DMS 273 treated with DMSO at 0.1 percent for 48 hours (cell line): ENCODE measurements around the gene DDX5.

Experiments
- DNase-seq: peaks from one replicate; lab custom pipeline; 2025; lab: John Stamatoyannopoulos, UW

Gene DDX5

DNA sequence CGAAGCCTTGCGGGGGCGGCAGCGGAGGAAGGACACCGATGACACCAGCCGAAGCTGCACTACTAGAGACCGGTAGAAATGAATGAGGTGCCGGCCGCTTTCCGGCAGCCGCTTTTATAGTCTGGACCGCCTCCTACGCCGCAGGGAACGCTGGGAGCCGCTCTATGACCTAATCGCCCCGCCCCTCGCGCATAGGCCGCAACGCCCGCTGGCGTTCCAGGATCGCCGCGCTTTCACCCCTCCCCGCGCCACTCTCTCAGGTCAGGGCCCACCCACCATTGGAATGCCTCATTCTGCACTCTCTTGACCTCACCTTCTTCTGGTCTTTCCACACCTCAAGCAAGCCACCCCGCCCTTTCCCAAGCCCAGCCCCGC is at the start of gene DDX5:
Gene DDX5, minus strand, starts transcription at position 89 of the 375 bp plus-strand sequence. CDS start 170 bp downstream, outside the sequence.
- peak; percentile 98 for DNase-seq

DNA sequence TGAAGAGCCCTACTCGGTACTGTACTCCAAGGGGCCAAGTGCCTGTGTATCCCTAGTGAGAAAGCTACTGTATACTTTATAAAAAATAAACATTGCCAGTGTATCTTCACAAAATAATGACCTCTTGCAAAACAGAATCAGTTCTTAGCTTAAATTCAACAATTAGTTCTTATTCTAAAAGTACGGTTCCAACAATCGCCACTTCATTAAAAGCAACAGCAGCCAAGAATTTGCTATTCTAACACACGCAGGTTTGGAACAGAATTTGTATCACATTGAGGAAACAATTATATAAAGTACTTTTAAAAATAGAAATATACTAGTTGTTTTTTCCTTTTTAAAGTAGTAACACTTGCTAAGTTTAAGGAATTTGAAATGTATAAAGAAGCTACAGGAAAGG is 49.2 kb upstream of the DDX5 start:
- no peak for DNase-seq

DNA sequence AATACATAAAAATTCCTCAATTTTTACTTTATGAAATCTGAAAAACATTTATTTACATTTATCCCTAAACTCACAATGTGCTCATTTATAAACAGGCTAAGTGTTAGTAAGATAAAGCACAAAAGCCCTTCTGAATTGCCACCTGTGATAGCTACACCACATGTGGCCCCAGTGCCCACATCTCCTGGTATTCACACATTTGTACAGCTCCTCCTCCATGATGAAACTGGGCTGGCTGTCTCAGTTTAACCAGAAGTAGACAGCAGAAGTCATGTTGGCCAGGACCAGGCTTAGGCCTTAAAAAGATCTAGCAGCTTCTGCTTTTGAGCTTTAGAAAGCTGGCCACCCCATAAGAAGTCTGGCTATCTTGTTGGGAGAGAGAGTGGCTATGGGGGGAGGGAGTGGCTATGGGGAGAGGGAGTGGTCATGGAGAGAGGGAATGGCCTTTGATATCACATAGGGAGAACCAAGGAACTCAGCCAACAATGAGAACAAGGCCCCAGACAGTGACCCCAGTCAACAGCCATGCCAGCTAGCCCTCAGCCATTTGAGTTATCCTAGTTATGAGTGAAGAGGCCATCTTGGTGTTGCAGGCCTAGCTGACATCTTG is 48.0 kb upstream of the DDX5 start:
- no peak for DNase-seq

DNA sequence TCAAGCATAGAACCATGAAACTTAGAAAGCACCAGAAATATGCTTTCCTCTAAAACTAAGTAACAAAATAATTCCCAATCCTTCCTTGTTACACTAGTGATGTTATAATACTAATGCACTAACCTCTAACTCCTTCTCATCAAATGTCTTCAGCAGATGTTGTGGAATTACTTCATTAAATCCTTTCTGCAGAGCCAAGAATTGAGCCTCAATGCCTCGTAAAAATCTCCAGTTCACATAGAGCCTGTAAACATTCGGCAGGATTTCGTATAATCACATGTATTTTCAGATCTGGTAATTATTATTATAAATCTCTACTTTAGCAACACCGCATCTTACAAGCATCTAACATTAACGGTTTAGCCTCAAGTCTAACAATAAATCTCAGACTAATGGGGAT is 45.4 kb upstream of the DDX5 start:
- DNase-seq = no peak

DNA sequence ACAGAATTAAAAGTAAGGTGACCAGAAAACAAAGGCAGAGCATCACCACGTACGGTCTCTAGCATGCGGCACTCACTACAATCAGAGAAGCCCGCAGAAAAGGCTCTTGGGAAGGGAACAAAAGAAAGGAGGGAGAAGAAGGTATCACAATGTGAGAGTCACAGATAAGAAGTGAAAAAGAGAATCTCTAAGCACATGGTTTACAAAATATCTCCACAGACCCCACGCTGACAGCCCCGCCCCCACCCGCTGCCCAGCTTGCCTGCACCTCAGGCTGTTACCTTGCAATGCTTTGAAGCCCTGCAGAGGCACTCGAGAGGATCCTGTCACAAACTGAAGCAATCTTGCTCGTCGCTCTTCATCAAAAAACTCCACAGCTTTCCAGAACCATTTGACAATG is 41.2 kb upstream of the DDX5 start:
- no peak for DNase-seq

DNA sequence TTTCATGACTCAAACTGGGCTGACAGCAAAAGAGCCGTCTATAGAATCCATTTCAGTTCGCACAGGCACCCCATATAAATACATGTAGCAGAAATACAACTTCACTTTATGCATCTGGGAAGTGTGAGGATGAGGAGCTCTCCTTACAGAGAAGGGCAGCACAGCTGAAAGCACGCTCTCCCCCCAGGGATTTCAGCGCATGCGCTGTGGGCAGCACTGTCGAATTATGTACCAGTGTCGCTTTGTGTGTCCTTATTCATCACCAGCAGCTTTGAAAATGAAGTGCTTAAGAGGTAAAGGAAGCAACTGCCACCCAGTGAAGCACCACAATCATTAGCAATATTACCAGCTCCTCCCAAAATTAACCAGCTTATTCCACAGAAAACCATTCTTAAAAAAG is 40.6 kb upstream of the DDX5 start:
- DNase-seq = no peak

DNA sequence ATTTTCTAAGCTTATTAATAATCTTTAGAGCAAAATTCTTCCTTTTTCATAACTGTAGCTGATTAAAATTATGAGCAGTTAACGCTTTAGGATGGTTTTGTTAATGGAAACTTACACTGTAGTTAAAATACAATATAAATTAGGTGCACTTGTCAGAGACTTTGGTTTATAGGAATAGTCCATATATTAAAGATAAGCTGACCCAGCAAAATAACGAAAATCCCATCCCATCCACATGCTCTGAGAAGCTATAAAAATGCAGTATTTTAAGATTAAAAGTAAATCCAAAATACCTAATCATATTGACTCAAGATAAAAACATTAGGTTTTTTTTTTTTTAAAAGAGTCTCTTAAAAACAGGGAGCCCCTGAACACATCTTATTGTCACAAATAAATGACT is 38.7 kb upstream of the DDX5 start:
- DNase-seq = no peak

DNA sequence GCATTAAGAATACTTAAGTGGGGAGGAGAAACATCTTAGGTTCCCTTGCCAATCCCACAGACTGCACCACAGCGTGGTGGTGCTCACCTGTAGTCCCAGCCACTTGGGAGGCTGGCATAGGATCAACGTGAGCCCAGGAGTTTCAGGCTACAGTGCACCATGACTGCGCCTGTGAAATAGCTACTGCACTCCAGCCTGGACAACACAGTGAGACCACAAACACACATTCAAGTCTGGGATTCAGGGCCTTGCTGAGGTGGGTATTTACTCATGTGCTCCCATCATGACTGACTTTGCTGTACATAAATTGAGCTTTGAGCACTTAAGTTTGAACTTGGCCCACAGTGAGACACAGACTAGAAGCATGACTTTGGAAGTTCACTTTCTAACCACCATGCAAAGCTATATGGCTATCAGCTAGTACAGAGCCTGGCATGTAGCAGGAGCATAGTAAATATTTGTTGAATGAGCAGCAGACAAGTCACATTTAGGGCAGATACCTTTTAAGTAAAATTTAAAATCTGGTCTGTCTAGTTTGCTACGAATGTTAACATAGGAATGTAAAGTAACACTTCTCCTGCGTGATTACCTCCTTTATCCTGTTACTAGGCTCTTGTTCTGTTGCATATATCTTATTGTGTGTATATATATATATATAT is 34.2 kb upstream of the DDX5 start:
- DNase-seq = no peak

DNA sequence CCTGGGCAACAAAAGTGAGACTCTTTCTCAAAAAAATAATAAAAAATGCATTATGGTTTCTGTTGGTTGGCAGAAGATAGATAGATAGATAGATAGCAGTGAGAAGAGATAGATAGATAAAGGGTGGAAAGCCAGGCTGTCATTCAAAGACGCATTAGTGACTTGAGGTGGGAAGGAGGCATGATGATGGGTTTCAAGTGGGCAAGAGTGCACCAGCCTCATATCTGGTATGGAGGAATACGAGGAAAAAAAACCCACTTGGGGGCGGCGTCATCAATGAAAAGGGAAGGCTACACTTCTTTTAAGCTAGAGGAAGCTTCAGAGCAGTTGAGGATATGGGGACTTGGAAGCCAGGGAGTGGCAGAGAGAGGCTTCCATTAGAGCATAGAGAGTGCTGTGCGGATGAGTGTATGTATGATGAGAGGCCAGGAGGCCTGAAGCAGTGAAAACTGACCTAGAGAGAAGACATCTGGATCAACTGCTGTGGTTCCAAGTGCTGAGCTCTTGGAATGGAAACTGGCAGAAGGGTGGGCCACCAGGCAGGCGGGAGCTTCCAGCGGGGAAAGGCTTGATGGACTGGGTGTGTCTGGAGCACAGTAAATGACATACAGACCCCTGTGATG is 32.5 kb upstream of the DDX5 start:
- no peak for DNase-seq

DNA sequence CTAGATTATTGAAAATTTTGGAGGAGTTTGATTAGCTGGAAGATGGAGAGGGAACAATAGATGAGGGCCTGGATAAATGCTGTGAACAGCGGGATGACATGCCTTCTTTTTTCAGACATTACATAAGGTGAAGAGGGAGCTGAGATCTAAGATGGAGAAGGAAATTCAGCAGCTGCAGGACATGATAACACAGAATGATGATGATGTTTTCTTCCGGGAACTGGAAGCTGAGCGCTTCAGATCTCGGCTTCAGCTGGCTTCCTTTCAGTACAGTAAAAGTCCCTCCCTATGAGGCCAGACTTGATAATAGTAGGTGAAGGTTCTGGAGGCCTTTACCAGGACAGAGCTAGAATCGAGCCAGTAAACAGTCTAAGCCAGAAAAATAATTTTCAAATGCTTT is 31.4 kb upstream of the DDX5 start:
- no peak for DNase-seq

DNA sequence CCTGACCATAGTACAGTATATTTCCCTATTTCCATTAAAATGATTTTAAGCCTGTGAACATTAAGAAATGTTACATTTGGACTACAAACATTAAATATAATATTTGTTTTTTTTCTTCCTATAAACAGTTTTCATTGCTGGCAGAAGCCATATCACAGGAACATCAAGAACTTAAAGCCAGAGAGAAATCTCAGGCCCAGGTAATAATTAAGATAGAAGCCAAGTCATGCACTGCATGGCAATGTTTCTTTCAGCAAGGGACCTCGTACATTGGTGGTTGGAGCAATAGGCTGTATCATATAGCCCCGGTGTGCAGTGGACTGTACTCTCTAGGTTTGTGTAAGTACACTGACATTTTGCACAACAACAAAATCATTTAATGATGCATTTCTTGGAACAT is 30.8 kb upstream of the DDX5 start:
- DNase-seq = no peak

DNA sequence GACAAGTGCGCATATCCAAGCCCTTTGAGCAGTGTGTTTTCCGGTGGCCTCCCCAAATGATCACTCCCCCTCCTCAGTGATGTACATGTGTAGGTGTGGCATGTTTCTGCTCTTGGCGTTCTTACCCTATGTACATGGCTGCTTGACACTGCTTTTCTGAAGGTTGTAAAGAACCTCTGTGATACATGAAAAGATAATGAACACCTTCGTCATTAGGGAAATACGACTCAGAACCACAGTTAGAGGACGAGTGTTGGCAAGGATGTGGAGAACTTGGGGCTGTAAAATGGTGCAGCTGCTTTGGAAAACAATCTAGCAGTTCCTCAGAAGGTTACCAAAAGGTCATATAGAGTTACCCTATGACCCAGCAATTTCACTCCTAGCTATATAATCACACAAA is 29.3 kb upstream of the DDX5 start:
- no peak for DNase-seq

DNA sequence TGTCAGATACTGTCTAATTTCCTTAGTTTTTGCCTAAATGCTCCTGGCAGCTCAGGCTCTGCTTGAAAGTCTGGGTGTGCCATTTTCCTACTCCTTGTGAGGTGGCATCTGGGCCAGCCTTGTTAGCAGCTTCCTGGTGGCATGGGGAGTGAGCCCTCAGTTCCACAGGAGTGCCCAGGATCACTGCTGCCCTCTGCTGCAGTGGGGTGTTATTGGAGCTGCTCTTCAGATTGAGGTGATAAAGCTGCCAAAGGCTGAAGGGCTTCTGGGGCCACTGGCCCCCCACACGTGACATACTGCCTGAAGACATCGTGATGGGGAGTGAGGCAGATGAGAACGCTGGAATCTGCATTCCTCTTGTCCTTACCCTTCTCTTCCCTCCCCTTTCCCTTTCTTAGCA is 28.1 kb upstream of the DDX5 start:
- DNase-seq = no peak

DNA sequence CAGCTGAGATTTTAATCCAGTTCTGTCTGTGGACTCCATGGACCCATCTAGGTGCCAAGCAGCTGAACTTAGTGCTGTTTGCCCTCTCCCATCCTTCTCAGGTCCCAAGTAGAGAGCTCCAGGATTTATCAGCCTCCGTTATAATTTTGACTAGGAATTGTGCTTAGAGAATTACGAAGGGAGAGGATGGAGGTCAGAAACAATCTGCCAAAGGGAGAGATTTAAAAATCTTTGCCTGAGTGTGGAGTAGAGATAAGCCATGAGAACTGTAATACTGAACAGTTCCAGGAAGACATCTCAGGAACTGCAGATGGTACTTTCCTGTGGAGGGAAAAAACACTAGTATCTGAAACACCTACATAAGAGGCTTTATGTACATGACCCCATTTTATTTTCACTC is 27.7 kb upstream of the DDX5 start:
- DNase-seq = no peak

DNA sequence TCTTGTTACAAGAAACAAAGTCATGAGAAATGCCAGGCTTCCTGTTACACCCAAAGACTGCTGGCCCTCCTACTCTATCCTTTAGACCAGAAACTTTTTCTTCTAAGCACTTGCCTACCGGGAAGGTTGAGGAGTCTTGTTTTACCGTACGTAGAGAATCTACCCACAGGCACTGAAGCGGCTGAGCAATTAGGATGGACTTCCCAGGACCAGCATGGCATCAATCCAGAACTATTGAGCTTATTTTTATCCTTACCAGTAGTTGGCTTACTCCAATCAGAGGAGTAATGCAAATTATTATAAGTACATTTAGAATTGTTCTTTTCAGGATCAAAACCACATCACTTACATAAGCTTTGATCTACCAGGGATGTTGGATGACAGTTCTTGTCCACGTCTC is 26.3 kb upstream of the DDX5 start:
- DNase-seq = no peak

DNA sequence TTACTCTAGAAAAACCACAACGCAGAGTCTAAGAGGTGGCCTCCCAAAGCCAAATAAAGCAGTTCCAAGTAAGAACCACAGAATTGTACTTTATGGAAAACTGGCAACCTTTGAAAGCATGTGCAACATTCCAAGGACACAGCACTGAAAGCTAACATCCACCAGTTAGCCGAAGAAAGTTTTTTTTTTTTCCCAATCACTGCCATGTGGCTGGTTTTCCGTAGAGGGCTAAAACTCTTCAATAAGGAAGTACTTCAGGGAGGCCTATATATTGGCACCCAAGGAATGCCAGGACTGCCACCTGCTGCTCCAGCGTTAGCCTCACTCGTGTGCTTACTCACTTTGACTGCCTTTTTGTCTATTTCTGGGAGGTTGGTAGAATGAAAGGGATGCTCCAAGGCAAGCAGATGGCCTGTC is 25.9 kb upstream of the DDX5 start:
- DNase-seq = no peak

DNA sequence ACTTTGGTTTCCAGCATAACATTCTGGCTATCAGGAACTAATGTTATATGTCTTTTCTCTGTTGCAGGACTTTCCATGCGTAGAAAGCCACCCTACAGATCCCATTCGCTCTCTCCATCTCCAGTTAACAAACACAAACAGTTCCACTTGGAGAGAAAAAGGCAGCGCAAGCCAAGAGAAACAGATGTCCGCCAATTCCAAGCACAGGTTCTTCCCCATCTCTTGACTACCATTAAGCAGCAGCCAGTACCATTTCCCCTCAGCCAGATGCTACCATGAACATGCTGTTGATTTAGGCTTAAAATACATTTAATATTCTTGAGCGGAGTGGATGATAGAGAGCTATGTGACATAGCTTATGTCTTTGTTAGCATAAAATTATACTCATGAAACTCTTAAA is 23.1 kb upstream of the DDX5 start:
- no peak for DNase-seq

DNA sequence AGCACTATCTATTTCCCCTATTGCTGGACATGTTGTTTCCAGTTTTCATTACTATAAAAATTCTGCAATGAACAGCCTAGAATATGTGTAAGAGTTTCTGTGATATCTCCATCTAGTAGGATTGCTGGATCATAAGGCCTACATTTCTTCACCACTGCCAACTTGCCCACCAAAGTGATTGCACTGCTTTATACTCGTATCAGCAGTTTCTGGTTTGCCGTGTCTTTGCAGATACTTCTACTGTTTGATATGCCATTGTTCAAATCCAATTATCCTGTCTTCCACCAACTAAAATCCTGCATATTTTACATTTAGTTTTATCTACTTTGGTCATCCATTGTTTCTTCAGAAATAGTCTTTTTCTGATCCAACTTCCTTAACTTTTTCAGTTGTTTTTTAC is 21.8 kb upstream of the DDX5 start:
- no peak for DNase-seq

DNA sequence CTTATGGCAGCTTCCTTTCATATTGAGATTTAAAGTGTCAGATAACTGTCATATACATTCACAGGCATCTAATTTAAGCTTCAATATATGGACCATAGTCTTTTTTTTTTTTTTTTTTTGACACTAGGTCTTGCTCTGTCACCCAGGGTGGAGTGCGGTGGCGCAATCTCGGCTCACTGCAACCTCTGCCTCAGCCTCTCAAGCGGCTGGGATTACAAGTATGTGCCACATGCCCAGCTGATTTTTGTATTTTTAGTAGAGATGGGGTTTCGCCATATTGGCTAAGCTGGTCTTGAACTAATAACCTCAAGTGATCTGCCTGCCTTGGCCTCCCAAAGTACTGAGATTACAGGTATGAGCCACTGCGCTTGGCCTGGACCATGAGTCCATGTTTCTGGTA is 14.3 kb upstream of the DDX5 start:
- DNase-seq = no peak

DNA sequence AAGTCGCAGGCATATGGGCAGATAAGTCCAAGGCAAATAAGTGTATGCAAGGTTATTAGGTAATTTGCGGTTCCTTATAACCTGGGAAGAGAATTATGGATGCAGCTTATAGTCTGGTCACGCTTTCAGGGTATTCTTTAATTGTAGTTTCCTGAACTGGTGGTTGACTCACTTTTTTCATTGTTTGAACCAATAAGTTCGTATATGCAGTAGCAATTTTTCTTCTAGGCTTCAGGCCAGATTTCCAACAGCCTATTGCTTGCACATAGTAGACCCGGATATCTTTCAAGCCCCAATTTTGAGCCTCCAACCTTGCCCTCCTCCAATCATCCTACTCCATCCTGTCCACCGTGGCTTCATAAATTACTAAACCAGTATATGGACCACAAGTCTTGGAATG is 13.5 kb upstream of the DDX5 start:
- no peak for DNase-seq

DNA sequence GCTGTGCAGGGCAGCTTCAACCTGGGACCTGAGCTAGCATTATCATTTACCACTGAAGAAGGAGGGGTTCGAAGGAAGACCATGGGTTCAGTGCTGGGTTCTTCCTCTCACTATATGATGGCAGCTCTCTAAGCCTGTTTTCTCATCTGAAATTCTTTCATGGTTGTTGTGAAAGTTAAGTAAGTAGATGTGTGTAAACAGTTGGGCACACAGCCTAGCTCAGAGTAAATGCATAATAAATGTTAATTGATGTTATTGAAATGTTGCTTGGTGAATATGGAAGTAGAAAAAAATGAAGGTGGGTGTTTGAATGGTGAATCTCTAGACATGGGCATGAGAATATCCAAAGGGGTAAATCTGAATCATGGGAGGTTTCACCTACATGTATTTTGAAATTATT is 9.7 kb upstream of the DDX5 start:
- DNase-seq = no peak

DNA sequence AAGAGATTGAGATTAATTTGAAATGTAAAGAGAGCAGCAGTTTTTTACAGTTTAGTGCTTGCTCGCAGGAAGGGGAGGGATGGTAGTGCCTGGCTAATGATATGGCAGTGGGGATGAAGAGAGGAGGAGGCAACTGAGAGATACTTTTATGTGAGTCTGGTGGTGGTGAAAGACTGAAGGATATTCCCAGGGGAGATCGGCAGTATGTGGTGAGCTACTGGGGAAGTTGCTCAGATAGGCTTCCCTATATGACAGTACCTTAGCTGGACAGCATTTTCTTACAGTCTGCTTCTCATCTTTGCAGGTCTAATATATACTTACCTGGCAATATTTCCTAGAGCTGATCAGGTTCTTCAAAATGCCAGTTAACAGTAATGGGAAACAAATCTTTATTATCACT is 9.3 kb upstream of the DDX5 start:
- DNase-seq = no peak

DNA sequence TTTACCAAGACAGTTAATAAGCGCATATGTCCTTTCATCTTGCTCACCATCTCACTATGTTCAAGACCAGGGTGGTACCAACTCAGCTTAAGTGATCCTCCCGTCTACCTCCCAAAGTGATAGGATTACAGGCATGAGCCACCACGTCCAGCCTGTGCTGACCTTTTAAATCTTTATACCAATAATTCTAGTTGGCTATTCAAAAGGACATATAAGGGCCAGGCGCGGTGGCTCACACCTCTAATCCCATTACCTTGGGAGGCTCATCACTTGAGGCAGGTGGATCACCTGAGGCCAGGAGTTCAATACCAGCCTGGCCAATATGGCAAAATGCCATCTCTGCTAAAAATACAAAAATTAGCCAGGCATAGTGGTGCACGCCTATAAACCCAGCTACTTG is 3.1 kb upstream of the DDX5 start:
- no peak for DNase-seq

DNA sequence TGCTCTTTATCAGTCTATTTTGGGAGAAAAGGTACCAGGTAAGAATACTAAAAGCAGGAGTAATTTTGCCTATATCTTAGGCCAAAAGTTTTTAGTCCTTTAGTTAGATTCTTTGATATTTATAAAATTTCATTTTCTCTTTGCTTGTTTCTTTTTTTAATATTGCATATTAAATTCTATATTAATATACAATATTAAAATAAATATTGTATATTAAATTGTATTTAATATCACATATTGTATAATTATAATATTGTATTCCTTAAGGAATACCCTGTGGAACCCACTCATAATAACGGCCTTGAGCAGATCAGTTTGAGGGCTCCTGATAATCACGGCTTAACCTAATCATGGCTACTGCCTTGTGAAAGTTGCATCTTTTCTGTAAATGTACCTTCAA is 2.6 kb upstream of the DDX5 start:
- DNase-seq = no peak
